NCI-H2107 treated with DMSO at 0.1 percent for 48 hours (cell line): ENCODE data around the gene DCLRE1B.

Experiments
- DNase-seq: peaks from one replicate; lab custom pipeline; 2025; ENCODE audit not compliant: unreplicated experiment; lab: John Stamatoyannopoulos, UW

DCLRE1B gene

GRCh38 chr1:113904674-113905434 is at the start of gene DCLRE1B, which contains the start of gene AP4B1:
TSS of gene DCLRE1B (plus strand) at chr1:113905326. CDS start at chr1:113905587, 261 bp downstream.
TSS of gene AP4B1 (minus strand) at chr1:113904799. CDS start at chr1:113904717, 82 bp downstream.
- peak; percentile 99 for DNase-seq

GRCh38 chr1:113855630-113856400 is 49.3 kb upstream of the DCLRE1B start:
- DNase-seq = no peak

GRCh38 chr1:113856401-113856790 is 48.7 kb upstream of the DCLRE1B start:
- no peak for DNase-seq

DNA sequence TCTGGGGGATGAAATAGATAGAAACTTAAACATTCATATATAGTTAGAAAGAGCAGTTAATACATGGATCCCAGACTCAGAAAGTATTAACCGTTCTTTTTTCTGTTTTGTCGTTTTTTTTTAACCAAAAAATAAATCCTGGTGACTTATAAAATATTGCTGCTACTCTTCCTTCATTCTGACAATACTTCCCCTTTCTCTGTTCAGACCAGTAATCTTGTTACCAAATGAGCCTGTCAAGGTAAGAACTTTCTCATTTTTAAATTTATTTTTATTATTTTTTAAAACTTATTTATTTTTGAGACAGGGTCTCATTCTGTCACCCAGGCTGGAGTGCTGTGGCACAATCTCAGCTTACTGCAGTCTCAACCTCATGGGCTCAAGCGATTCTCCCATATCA is 47.4 kb upstream of the DCLRE1B start:
- DNase-seq = no peak

DNA sequence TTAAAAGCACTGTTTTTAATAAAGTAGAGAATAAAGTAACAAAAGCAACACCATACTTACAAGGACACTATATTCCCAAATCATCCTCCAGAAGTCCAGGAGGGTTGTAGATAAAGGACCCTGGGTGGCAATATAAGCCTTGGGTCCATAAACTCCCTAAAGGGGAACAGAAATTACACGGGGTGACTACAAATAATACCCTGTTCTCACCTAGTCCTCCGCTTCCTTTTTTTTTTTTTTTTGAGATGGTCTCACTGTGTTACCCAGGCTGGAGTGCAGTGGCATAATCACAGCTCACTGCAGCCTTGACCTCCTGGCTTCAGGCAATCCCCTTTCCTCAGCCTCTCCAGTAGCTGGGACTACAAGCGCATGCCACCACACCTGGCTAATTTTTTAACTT is 46.7 kb upstream of the DCLRE1B start:
- no peak for DNase-seq

- DNase-seq = no peak
Measured at GRCh38 chr1:113858982-113859381, 46.1 kb upstream of the DCLRE1B start.

DNA sequence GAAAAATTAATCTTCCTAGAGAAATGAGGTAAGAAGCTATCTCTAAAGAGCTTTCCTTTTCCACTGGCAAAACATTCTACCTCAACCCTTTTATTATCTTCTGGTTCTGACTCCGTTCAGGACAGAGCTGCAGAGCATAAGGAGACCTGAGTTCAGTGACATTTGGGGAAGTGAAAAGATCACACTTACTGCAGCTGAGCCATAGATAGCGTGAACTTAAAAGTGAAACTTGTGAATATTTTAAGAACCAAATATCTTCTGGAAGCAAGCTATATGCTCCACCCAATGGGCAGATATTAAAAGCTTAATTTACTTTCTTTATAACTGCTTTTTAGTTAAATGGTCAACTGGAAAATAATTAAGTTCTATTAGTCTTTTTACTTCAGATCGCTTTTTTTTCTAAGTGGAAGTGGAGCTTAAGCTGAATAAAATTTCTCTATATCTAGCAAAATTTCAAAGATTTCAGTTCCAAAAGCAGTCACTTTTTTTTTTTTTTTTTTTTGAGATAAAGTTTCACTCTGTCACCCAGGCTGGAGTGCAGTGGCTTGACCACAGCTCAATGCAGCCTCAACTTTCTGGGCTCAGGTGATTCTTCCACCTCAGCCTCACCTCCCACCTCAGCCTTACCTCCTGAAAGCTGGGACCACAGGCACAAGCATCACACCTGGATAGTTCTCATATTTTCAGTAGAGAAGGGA is 45.5 kb upstream of the DCLRE1B start:
- DNase-seq = no peak

- DNase-seq = no peak
Measured at GRCh38 chr1:113860891-113861290, 44.2 kb upstream of the DCLRE1B start.

- no peak for DNase-seq
Measured at GRCh38 chr1:113861641-113862040, 43.5 kb upstream of the DCLRE1B start.

DNA sequence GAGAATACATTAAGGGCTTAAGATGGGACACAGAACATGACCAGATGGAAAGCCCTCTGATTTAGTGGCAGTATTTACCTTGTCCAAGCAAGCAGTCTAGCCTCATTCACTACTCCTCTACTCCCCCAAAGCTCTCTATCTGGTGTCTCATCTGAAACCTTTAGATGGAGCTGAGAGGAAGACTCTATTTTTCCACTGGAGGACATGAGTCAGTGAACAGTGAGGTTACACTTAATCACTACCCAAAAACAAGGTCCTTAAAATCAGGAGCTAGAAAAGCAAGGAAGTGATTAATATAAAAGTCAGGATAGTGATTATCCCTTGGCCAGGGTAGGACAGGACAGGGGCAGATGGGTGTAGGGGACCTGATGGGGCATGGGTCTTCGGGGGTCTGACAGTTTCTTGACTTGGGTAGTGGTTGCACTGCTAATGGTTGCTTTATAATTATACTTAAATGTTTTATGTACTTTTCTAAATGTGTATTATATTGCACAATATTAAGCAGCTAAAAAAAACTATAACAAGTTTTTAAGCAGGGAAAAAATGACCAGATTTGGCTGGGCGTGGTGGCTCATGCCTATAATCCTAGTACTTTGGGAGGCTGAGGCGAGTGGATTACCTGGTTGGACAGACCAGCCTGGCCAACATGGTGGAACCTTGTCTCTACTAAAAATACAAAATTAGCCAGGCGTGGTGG is 36.6 kb upstream of the DCLRE1B start:
- no peak for DNase-seq

DNA sequence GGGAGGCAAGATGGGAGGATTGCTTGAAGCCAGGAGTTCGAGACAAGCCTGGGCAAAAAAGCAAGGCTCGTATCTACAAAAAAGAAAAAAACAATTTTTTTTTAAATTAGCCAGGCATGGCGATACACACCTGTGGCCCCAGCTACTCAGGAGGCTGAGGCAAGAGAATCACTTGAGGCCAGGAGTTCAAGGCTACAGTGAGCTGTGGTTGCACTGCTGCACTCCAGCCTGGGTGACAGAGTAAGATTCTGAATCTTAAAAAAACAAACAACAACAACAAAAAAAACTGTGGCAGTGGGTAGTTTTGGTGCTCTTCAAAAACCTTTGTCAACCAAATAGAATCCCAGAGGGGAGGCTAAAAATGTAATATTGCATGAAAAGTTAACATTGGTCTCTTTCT is 34.3 kb upstream of the DCLRE1B start:
- DNase-seq = no peak

GRCh38 chr1:113871597-113872113 is 33.5 kb upstream of the DCLRE1B start, which contains the start of gene PTPN22:
TSS of gene PTPN22 (minus strand) at chr1:113871712.
- DNase-seq = peak; percentile 69

DNA sequence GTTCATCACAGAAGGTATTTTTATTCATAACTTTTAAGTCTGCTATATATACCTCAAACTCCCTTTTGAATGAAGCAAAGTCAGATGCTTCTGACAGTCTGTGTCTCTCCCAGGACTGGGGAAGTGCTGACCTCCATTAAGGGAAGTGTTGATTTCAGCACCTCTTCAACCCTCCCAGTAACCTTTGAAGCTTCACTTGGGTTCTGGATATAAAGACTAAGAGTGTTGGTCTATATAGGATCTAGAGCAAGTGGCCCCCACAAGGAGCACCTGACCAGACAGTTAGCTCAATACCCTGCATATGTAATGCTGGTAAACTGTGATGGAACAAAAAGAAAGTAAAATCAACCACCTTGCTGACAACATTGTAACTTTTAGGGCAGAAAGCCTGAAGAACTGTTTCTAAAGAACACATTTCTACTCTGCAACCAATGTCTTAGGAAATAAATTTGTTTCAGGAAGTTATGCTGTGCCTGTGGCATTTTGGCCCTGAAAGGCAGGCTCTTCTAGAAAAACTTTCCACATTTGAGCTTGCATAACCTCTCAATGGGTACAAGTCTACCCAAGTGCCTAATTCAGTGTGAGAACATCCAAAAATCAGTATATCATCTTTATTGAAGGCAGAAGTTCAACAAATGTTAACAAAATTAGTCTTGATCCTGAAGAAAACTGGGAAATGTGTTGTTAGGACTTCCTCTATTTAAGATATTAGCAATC is 32.7 kb upstream of the DCLRE1B start:
- DNase-seq = no peak

- DNase-seq = peak; percentile 10
Measured at GRCh38 chr1:113874012-113874879, 30.9 kb upstream of the DCLRE1B start.

DNA sequence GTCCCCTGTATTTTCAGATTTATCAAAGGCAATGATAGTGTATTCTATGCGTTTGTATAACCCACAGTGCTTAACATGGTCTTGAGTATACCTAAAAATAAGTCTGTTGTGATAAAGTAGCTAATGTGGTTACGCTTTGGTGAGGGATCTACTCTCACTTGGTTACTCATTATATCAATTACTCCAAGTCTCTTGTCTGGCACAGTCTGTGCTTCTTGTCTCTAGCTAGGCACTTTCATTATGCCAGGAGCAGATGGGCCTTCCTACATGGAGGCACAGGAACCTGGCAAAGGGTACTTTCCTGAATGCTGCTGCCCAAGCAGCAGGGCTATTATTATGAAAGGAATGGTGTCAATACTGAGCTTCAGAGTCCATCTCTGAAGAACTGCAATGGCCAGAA is 29.4 kb upstream of the DCLRE1B start:
- DNase-seq = no peak

GRCh38 chr1:113876176-113876575 is 28.9 kb upstream of the DCLRE1B start:
- no peak for DNase-seq

GRCh38 chr1:113879739-113880038 is 25.4 kb upstream of the DCLRE1B start:
- DNase-seq = no peak

- no peak for DNase-seq
Measured at GRCh38 chr1:113881661-113882060, 23.5 kb upstream of the DCLRE1B start.
